ENCODE results near the gene RTL5.

The RTL5 gene

DNA sequence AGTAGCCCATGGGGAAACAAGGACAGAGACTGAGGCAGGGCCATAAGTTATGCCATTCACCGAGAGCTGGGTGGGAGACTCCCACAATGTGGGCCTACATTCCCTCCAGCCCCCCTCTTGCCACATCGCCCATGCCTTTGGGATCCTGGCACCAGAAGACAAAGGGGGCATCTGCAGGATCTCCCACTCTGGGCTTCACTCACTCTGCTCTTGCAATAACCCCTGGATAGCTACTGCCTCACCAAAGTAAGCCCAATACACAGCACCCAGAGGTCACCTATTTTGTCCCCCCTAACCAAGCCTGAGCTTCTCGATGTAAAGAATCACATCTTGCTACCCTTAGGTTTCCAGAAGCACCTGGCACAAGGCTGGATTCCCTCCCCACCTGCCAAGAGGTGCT is 741 bp upstream of the RTL5 start:
- TF ChIP-seq ZC3H10 (CRISPR knock-in tag; IDR thresholded peaks at IDR 0.05) = no peak
- TF ChIP-seq CSDC2 (CRISPR knock-in tag; IDR thresholded peaks at IDR 0.05) = no peak
- TF ChIP-seq GLIS3 (CRISPR knock-in tag; IDR thresholded peaks at IDR 0.05) = no peak
- TF ChIP-seq RARB (CRISPR knock-in tag; IDR thresholded peaks at IDR 0.05) = no peak
- TF ChIP-seq, protein P1, sequence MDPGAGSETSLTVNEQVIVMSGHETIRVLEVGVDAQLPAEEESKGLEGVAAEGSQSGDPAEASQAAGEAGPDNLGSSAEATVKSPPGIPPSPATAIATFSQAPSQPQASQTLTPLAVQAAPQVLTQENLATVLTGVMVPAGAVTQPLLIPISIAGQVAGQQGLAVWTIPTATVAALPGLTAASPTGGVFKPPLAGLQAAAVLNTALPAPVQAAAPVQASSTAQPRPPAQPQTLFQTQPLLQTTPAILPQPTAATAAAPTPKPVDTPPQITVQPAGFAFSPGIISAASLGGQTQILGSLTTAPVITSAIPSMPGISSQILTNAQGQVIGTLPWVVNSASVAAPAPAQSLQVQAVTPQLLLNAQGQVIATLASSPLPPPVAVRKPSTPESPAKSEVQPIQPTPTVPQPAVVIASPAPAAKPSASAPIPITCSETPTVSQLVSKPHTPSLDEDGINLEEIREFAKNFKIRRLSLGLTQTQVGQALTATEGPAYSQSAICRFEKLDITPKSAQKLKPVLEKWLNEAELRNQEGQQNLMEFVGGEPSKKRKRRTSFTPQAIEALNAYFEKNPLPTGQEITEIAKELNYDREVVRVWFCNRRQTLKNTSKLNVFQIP (CRISPR knock-in tag; IDR thresholded peaks at IDR 0.05; ENCODE audit: borderline replicate concordance, low read depth) = no peak
- TF ChIP-seq ZFP3 (CRISPR knock-in tag; IDR thresholded peaks at IDR 0.05) = no peak
- no peak for TF ChIP-seq ZNF8 (CRISPR knock-in tag; IDR thresholded peaks at IDR 0.05)
- no peak for ATAC-seq

DNA sequence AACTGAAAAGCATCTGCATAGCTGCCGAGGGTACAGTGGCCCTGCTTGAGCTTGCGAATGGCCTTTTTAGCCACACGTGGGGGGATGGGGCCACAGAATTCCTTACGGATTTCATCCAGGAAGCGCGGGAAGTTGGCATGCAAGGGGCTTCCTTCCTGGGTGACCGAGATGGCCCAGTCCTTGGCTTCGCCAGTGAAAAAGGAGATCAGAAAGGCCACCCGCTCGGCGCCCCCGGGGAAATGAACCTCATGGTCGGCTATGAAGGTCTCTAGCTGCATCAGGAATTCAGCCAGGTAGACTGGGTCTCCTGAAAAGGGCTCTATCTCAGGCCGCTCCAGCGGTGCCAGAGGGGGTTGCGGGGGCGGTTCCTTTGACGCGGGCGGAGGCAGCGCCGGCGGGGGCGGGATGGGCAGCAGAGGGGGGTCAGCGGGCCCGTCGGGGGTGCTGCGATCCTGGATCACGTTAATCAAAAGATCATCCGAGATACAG is 909 bp downstream of the RTL5 start:
- no peak for ATAC-seq
- TF ChIP-seq, protein P2, sequence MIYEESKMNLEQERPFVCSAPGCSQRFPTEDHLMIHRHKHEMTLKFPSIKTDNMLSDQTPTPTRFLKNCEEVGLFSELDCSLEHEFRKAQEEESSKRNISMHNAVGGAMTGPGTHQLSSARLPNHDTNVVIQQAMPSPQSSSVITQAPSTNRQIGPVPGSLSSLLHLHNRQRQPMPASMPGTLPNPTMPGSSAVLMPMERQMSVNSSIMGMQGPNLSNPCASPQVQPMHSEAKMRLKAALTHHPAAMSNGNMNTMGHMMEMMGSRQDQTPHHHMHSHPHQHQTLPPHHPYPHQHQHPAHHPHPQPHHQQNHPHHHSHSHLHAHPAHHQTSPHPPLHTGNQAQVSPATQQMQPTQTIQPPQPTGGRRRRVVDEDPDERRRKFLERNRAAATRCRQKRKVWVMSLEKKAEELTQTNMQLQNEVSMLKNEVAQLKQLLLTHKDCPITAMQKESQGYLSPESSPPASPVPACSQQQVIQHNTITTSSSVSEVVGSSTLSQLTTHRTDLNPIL (CRISPR knock-in tag; IDR thresholded peaks at IDR 0.05; ENCODE audit: low read depth) = no peak
- TF ChIP-seq ISL1 (CRISPR knock-in tag; IDR thresholded peaks at IDR 0.05) (no peak), ZFP30 (CRISPR knock-in tag; IDR thresholded peaks at IDR 0.05) (no peak), GLIS3 (CRISPR knock-in tag; IDR thresholded peaks at IDR 0.05) (no peak), CSDC2 (CRISPR knock-in tag; IDR thresholded peaks at IDR 0.05) (no peak), ZNF70 (CRISPR knock-in tag; IDR thresholded peaks at IDR 0.05) (no peak), ARNTL (CRISPR knock-in tag; IDR thresholded peaks at IDR 0.05; ENCODE audit: borderline replicate concordance, low read depth) (no peak), TCF4 (CRISPR knock-in tag; IDR thresholded peaks at IDR 0.05; ENCODE audit: borderline replicate concordance) (no peak), ZFP3 (CRISPR knock-in tag; IDR thresholded peaks at IDR 0.05) (no peak)
- TF ChIP-seq, protein P1 (CRISPR knock-in tag; IDR thresholded peaks at IDR 0.05; ENCODE audit: borderline replicate concordance, low read depth) = no peak

DNA sequence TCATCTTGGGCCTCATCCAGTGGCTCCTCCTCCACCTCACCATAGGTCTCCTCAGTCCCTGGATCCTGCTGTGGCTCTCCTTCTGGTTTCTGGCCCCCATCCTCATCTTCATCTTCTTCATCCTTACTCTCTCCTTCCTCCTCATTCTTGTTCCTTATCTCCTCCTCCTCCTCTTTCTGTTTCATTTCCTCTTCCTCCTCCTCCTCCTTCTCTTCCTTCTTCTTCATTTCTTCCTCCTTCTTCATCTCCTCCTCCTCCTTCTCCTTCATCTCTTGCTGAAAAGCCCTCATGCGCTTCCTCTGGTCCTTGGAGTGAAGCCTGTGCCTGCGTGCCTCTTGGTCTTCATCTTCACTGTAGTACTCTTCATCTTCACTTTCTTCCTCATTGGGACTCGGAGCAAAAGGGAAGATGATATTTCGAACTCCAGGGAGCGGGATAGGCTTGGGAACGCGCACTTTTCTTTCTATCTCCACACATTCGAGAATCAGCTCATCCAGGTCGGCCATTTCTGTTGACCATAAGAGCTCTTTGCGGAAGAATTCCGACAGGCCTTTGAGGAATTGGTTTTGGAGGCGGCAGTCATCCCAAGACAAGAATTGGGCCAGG is 1.5 kb downstream of the RTL5 start:
- ATAC-seq = no peak
- TF ChIP-seq ZNF70 (CRISPR knock-in tag; IDR thresholded peaks at IDR 0.05) = no peak
- TF ChIP-seq TOX (CRISPR knock-in tag; IDR thresholded peaks at IDR 0.05; ENCODE audit: borderline replicate concordance) = no peak
- no peak for TF ChIP-seq ZFP3 (CRISPR knock-in tag; IDR thresholded peaks at IDR 0.05)
- no peak for TF ChIP-seq GLIS3 (CRISPR knock-in tag; IDR thresholded peaks at IDR 0.05)
- TF ChIP-seq ZNF8 (CRISPR knock-in tag; IDR thresholded peaks at IDR 0.05) = no peak
- TF ChIP-seq OSR1 (CRISPR knock-in tag; IDR thresholded peaks at IDR 0.05) = no peak

DNA sequence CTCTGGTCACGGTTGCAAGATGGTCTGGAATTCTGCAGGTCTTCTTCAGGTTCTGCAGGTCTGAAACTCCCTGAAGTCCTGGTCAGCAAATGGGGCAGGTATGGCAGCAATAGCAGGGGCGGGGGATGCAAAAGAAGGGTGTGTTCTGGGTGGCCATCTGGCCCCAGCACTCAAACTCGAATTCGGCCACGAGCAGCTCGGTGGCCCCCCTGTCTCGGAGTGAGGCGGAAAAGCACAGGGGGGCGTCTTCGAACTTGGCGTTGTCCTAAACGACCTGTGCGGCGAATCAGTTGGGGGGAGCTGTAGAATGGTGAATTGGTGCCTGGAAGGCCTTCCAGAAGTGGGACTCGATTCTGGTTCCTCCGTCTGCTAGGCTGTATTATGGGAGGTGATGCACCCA is 2.1 kb downstream of the RTL5 start:
- no peak for TF ChIP-seq ZFP3 (CRISPR knock-in tag; IDR thresholded peaks at IDR 0.05)
- no peak for ATAC-seq

DNA sequence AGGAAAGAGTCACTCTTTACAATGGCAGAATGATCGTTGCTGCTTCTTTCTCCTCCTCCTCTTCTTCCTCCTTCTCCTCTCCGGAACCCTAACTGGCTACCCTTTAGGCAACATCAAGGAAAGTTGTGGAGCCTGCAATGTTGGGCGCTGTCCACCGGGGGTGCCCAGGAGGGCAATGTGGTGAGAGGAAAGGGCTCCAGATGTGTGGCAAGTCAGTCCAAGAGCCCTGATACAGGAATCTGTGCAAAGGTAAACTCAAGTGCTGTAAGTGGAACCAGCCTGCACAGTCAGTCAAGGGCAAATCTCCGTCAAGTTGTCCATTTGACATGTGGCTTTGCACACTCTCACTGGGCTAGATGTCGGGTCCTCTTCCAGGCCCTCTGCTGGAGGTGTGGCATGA is 2.8 kb downstream of the RTL5 start:
- ATAC-seq = peak; percentile 34; the same call in 2 of the 3 replicates
- TF ChIP-seq, protein P3, sequence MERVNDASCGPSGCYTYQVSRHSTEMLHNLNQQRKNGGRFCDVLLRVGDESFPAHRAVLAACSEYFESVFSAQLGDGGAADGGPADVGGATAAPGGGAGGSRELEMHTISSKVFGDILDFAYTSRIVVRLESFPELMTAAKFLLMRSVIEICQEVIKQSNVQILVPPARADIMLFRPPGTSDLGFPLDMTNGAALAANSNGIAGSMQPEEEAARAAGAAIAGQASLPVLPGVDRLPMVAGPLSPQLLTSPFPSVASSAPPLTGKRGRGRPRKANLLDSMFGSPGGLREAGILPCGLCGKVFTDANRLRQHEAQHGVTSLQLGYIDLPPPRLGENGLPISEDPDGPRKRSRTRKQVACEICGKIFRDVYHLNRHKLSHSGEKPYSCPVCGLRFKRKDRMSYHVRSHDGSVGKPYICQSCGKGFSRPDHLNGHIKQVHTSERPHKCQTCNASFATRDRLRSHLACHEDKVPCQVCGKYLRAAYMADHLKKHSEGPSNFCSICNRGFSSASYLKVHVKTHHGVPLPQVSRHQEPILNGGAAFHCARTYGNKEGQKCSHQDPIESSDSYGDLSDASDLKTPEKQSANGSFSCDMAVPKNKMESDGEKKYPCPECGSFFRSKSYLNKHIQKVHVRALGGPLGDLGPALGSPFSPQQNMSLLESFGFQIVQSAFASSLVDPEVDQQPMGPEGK (CRISPR knock-in tag; IDR thresholded peaks at IDR 0.05; ENCODE audit: borderline replicate concordance) = no peak
- no peak for TF ChIP-seq OSR1 (CRISPR knock-in tag; IDR thresholded peaks at IDR 0.05)

DNA sequence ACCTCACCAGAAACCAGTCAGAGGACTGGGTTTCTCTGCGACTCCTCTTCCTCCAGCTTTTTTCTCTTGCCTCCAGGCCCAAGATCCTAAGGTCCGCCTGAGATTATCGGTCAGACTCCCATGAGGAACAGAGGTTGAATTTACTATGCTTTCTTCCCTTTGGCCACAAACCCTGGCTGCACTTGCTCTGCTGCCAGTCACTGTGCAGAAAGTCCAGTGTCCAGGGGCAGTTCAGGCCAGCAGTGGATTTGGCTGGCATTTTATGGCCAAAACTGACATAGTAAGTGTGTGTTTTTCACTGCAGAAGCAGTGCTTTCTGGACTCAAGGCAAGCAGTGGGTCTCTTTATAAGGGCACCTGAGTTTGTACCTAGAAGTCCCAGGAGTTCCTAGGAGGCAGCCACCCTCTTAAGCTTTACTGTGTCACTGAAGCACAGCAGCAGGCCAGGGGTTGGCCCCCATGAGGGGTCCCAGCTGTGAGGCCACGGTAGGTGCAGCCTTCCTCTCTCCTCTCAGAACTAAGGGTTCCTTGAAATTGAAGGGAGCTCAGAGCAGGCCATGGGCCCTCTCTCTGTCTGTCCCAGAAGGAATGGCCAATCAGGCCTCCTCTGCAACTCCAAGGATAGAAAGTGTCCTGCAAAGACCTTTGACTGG is 3.4 kb downstream of the RTL5 start:
- no peak for ATAC-seq
- TF ChIP-seq, protein P1 (CRISPR knock-in tag; IDR thresholded peaks at IDR 0.05; ENCODE audit: borderline replicate concordance, low read depth) = no peak
- no peak for TF ChIP-seq PPARA (CRISPR knock-in tag; IDR thresholded peaks at IDR 0.05; ENCODE audit: borderline replicate concordance)
- TF ChIP-seq TOX (CRISPR knock-in tag; IDR thresholded peaks at IDR 0.05; ENCODE audit: borderline replicate concordance) = no peak
- TF ChIP-seq SNAI2 (CRISPR knock-in tag; IDR thresholded peaks at IDR 0.05) = no peak
- TF ChIP-seq CSDC2 (CRISPR knock-in tag; IDR thresholded peaks at IDR 0.05) = no peak
- TF ChIP-seq, protein P2 (CRISPR knock-in tag; IDR thresholded peaks at IDR 0.05; ENCODE audit: low read depth) = no peak
- TF ChIP-seq, protein P3 (CRISPR knock-in tag; IDR thresholded peaks at IDR 0.05; ENCODE audit: borderline replicate concordance) = no peak
